GM12878 (cell line): ENCODE results near the gene HERC4. TPM values are rescaled to one million over a fixed set of nuclear protein-coding genes. Genes with fewer than 3 reads are reported as not detected.

Source experiments
- ATAC-seq: fragments of 200-7000 bp; cut with Tn5 transposase; 3 replicates; pipeline ENCODE4 v1.9.1; 2020; ENCODE audit warnings: mild to moderate bottlenecking, moderate library complexity
- BruUV-seq: library from RNA; stranded (reverse); fragments of 400-500 nt; replicated peaks from 2 replicates; lab custom pipeline; 2021; lab: Mats Ljungman, UMichigan
- CTCF ChIA-PET: fragments of 300-600 bp; sonication (Branson Sonifier 250); formaldehyde crosslinking; extraction: SDS; loops from one replicate; lab custom pipeline; 2021; ENCODE audit warnings: inconsistent platforms; lab: Yijun Ruan, JAX
- POLR2A ChIA-PET: fragments of 350-600 bp; formaldehyde crosslinking; extraction: SDS; loops from one replicate; lab custom pipeline; 2021; ENCODE audit warnings: inconsistent platforms; lab: Charles Lee
- RAD21 ChIA-PET: fragments of 300-600 bp; sonication (Branson Sonifier 250); formaldehyde crosslinking; loops from one replicate; lab custom pipeline; 2023; ENCODE audit warnings: antibody characterized with exemption; ENCODE audit not compliant: unreplicated experiment; lab: Charles Lee
- SMC1A ChIA-PET: fragments of 300-600 bp; sonication (Branson Sonifier 250); formaldehyde crosslinking; loops from one replicate; lab custom pipeline; 2023; ENCODE audit not compliant: unreplicated experiment, uncharacterized antibody; lab: Charles Lee
- DNase-seq: peaks from one replicate; pipeline ENCODE4 v3.0.0-alpha.2; 2011; ENCODE audit warnings: low read depth, low spot score
- FAIRE-seq: peaks from 3 replicates; lab custom pipeline; 2011; peaks lifted over from hg19 to GRCh38; lab: Jason Lieb, UNC
- H2AFZ ChIP-seq: 2 replicates; pipeline ENCODE4 v1.6.0; 2011; ENCODE audit warnings: low read depth, low read length, control low read depth; ENCODE audit not compliant: control insufficient read depth
- H3K27ac ChIP-seq: 2 replicates; pipeline ENCODE4 v1.5.1; 2011; ENCODE audit warnings: control low read depth; ENCODE audit not compliant: control insufficient read depth, insufficient read depth
- H3K27me3 ChIP-seq, 2 experiments: replicated peaks in 1 of 2; 2 replicates each; pipeline versions ENCODE4 v1.6.0 to v1.6.1; 2011; ENCODE audit warnings: low read length in 1 of 2; ENCODE audit not compliant: control insufficient read depth in 2 of 2, insufficient read depth in 2 of 2
- H3K36me3 ChIP-seq, 2 experiments: 2 replicates each; pipeline ENCODE4 v1.5.1; 2011; ENCODE audit warnings: low read length in 1 of 2; ENCODE audit not compliant: control insufficient read depth in 2 of 2, insufficient read depth in 2 of 2
- H3K4me1 ChIP-seq: 2 replicates; pipeline ENCODE4 v1.6.1; 2011; ENCODE audit warnings: mild to moderate bottlenecking, low read length, moderate library complexity, mixed read lengths; ENCODE audit not compliant: control insufficient read depth, insufficient read depth
- H3K4me2 ChIP-seq: 2 replicates; pipeline ENCODE4 v1.6.0; 2011; ENCODE audit warnings: control low read depth; ENCODE audit not compliant: control insufficient read depth, insufficient read depth
- H3K4me3 ChIP-seq: fragments of 200-600 bp; sonication (generic); 2 replicates; pipeline ENCODE4 v1.5.1; 2016
- H3K79me2 ChIP-seq: 2 replicates; pipeline ENCODE4 v1.6.0; 2011; ENCODE audit warnings: low read length; ENCODE audit not compliant: control insufficient read depth, insufficient read depth
- H3K9ac ChIP-seq: 2 replicates; pipeline ENCODE4 v1.8.0; 2011; ENCODE audit warnings: low read length, control low read depth, mixed read lengths; ENCODE audit not compliant: control insufficient read depth, insufficient read depth
- H3K9me3 ChIP-seq: replicated peaks from 3 replicates; pipeline ENCODE4 v1.5.1; 2011; ENCODE audit warnings: mild to moderate bottlenecking, low read length; ENCODE audit not compliant: control insufficient read depth, insufficient read depth
- H4K20me1 ChIP-seq: 2 replicates; pipeline ENCODE4 v1.6.0; 2011; ENCODE audit not compliant: control insufficient read depth, insufficient read depth
- CHD1 ChIP-seq: IDR thresholded peaks from 2 replicates; pipeline ENCODE4 v1.6.1; 2012; ENCODE audit warnings: low read depth, low read length, improper control_type of control experiment
- CTCF ChIP-seq, 3 experiments: IDR thresholded peaks in 2 of 3; conservative IDR thresholded peaks in 1 of 3; 2 replicates each; pipeline ENCODE4 v1.5.1; 2011; ENCODE audit warnings: low read depth in 3 of 3, low read length in 3 of 3, mild to moderate bottlenecking in 3 of 3, control low read depth in 2 of 3, moderate library complexity in 2 of 3, inconsistent platforms in 1 of 3, mixed read lengths in 1 of 3; ENCODE audit not compliant: control insufficient read depth in 2 of 3, insufficient read depth in 1 of 3; ENCODE audit errors: extremely low read depth in 1 of 3
- FOXM1 ChIP-seq: IDR thresholded peaks from 2 replicates; pipeline ENCODE4 v1.6.1; 2012; ENCODE audit warnings: low read depth, mild to moderate bottlenecking, inconsistent platforms, low read length, moderate library complexity
- IRF4 ChIP-seq: IDR thresholded peaks from 2 replicates; pipeline ENCODE4 v1.6.1; 2011; ENCODE audit warnings: low read depth, low read length
- JUND ChIP-seq: IDR thresholded peaks from 2 replicates; pipeline ENCODE4 v1.6.1; 2012; ENCODE audit warnings: low read depth, mild to moderate bottlenecking, low read length, improper control_type of control experiment, moderate library complexity
- MEF2B ChIP-seq: fragments of 450-650 bp; IDR thresholded peaks from 2 replicates; pipeline ENCODE4 v1.6.1; 2018; ENCODE audit warnings: mild to moderate bottlenecking, moderate library complexity; ENCODE audit not compliant: partially characterized antibody, poor library complexity, severe bottlenecking
- NFYA ChIP-seq: IDR thresholded peaks from 2 replicates; pipeline ENCODE4 v1.6.1; 2011; ENCODE audit warnings: low read depth, mild to moderate bottlenecking, low read length, improper control_type of control experiment, borderline replicate concordance
- PML ChIP-seq: IDR thresholded peaks from 2 replicates; pipeline ENCODE4 v1.6.1; 2012; ENCODE audit warnings: low read length, inconsistent platforms
- RB1 ChIP-seq: fragments of 450-650 bp; formaldehyde crosslinking; IDR thresholded peaks from 2 replicates; pipeline ENCODE4 v1.6.1; 2017; ENCODE audit warnings: mild to moderate bottlenecking, borderline replicate concordance
- SIN3A ChIP-seq: IDR thresholded peaks from 2 replicates; pipeline ENCODE4 v1.6.1; 2012; ENCODE audit warnings: low read depth, low read length, improper control_type of control experiment
- SUZ12 ChIP-seq: fragments of 200-600 bp; sonication (generic); IDR thresholded peaks from one replicate; pipeline ENCODE4 v1.6.1; 2018; ENCODE audit warnings: antibody characterized with exemption, mild to moderate bottlenecking; ENCODE audit not compliant: unreplicated experiment
- WGBS: methylation state at CpG from one replicate; pipeline ENCODE4 v1.1.6; 2016; ENCODE audit warnings: low lambda C conversion rate; ENCODE audit not compliant: insufficient replicate concordance, insufficient coverage; ENCODE audit errors: missing lambda C conversion rate; 5-methylcytosine and 5-hydroxymethylcytosine counted together
- in situ Hi-C: fragments of 300-500 bp; cut with MboI; formaldehyde crosslinking; loops from 9 replicates; pipeline ENCODE4 v1.14.3; 2018; ENCODE audit warnings: mixed read lengths
- intact Hi-C: fragments of 100-400 bp; cut with micrococcal nuclease; formaldehyde crosslinking; loops from one replicate; pipeline ENCODE4 v1.14.2; 2022; ENCODE audit not compliant: unreplicated experiment
- polyA plus RNA-seq, 11 experiments: library from polyadenylated mRNA; depleted of rRNA in 4 of 11; unstranded in 6 of 11; stranded (reverse) in 5 of 11; fragments of >200 nt; fragmentation: Nextera tagmentation in 4 of 11; fragmentation: Illumina TruSeq in 1 of 11; extraction: Ambion mirVana in 4 of 11; extraction: Trizol in 1 of 11; gene quantifications; 1 replicate in 1 of 11; 2 replicates in 10 of 11; pipeline versions ENCODE4 v1.2.1 to v1.2.3, GENCODE V29; 2011 to 2016; ENCODE audit warnings: inconsistent platforms in 2 of 11, missing spikeins in 2 of 11, low read depth in 1 of 11
- total RNA-seq, 4 experiments: library from RNA; depleted of rRNA in 3 of 4; stranded (reverse); fragments of >200 nt in 3 of 4; fragmentation: Illumina TruSeq in 1 of 4; extraction: Trizol in 1 of 4; gene quantifications; 2 replicates each; pipeline versions ENCODE4 v1.2.1 to v1.2.3, GENCODE V29; 2013 to 2021
- TF ChIP-seq, protein P1 (sequence below): fragments of 450-650 bp; conservative IDR thresholded peaks from 2 replicates; pipeline ENCODE4 v1.6.1; 2017; ENCODE audit warnings: mild to moderate bottlenecking, moderate library complexity
- TF ChIP-seq, protein P2 (sequence below): fragments of 450-650 bp; formaldehyde crosslinking; IDR thresholded peaks from 2 replicates; pipeline ENCODE4 v1.4.0; 2022; ENCODE audit warnings: mild to moderate bottlenecking, moderate library complexity

The HERC4 gene
- total and polyA plus RNA-seq, 10 of the 15 experiments (the other 5 are each of a cell fraction or from before 2014, with no cell fraction given) = 9.7 to 36.8 (median 23.4) TPM

DNA sequence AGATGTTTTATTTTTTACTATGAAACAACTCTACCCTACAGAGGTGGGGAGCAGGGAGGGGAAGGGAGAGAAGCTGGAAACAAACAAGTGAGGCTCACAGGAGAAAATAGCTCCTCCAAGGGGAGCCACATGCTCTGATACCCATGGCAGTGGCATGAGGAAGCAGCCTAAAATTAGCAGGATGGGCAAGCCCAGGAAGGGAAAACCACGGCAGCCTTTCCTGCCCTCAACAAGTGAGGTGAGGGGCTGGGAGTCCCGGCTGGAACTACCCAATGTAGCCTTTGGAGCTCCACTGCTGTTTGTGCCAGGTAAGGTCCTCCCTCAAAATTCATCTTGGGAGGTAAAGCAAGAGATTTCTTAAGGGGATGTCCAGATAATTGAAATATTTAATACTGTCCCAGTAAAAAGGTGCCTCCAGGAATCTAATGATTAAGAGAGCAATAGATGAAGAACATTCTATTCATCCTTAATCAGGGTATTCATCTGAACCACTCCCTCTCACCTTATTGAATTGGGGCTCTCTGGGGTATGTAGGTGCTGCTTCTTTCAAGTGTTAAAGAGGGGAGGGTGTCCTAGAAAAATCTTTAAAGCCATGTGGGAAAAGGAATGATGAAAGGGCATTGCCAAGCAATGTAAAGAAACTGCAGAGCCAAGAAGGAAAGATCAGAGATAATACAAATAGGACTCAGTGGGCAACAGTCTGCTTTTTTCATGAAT is 12.8 kb upstream of the HERC4 start:
- TF ChIP-seq, protein P1, sequence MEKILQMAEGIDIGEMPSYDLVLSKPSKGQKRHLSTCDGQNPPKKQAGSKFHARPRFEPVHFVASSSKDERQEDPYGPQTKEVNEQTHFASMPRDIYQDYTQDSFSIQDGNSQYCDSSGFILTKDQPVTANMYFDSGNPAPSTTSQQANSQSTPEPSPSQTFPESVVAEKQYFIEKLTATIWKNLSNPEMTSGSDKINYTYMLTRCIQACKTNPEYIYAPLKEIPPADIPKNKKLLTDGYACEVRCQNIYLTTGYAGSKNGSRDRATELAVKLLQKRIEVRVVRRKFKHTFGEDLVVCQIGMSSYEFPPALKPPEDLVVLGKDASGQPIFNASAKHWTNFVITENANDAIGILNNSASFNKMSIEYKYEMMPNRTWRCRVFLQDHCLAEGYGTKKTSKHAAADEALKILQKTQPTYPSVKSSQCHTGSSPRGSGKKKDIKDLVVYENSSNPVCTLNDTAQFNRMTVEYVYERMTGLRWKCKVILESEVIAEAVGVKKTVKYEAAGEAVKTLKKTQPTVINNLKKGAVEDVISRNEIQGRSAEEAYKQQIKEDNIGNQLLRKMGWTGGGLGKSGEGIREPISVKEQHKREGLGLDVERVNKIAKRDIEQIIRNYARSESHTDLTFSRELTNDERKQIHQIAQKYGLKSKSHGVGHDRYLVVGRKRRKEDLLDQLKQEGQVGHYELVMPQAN = no peak
- TF ChIP-seq IRF4 (no peak), CHD1 (no peak), FOXM1 (no peak), SUZ12 (no peak), JUND (no peak), CTCF (IDR thresholded peaks at IDR 0.05 in 2 of 3, conservative IDR thresholded peaks at IDR 0.05 in 1 of 3; ENCODE audit: control insufficient read depth in 2 of 3, extremely low read depth in 1 of 3, insufficient read depth in 1 of 3, low read depth in 3 of 3, low read length in 3 of 3) (no peak), NFYA (no peak), SIN3A (no peak), PML (no peak), MEF2B (no peak), RB1 (no peak)
- TF ChIP-seq, protein P2, sequence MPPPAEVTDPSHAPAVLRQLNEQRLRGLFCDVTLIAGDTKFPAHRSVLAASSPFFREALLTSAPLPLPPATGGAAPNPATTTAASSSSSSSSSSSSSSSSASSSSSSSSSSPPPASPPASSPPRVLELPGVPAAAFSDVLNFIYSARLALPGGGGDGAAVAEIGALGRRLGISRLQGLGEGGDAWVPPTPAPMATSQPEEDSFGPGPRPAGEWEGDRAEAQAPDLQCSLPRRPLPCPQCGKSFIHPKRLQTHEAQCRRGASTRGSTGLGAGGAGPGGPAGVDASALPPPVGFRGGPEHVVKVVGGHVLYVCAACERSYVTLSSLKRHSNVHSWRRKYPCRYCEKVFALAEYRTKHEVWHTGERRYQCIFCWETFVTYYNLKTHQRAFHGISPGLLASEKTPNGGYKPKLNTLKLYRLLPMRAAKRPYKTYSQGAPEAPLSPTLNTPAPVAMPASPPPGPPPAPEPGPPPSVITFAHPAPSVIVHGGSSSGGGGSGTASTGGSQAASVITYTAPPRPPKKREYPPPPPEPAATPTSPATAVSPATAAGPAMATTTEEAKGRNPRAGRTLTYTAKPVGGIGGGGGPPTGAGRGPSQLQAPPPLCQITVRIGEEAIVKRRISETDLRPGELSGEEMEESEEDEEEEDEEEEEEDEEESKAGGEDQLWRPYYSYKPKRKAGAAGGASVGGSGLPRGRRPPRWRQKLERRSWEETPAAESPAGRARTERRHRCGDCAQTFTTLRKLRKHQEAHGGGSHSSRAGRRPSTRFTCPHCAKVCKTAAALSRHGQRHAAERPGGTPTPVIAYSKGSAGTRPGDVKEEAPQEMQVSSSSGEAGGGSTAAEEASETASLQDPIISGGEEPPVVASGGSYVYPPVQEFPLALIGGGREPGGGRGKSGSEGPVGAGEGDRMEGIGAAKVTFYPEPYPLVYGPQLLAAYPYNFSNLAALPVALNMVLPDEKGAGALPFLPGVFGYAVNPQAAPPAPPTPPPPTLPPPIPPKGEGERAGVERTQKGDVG = no peak
- POLR2A ChIA-PET = interaction anchor here (0.5 kb wide), 1 partner anchor 49 kb away, joined by 7 read pairs; no protein-coding TSS in a partner anchor
- H3K9me3 ChIP-seq = no peaks in the 10 kb centered on the region
- SMC1A ChIA-PET = interaction anchor here (1.0 kb wide), 1 partner anchor 120 kb away, joined by 3 read pairs; no protein-coding TSS in a partner anchor
- H3K79me2 ChIP-seq = no peaks in the 10 kb centered on the region
- H3K36me3 ChIP-seq = no peaks in the 10 kb centered on the region
- DNase-seq (no peak), FAIRE-seq (no peak), ATAC-seq (no peak; the same call in 2 of the 3 replicates)
- no peak overlapping the region for H3K4me2 ChIP-seq
- no peak overlapping the region for H3K9ac ChIP-seq
- no TSS peak for BruUV-seq
- WGBS = 19% methylated on average over 2 of the region's 2 CpGs
- H3K4me1 ChIP-seq = peaks cover 3% of the 10 kb centered on the region; the same call in 1 of the 2 replicates
- RAD21 ChIA-PET = interaction anchor here (0.5 kb wide), 1 partner anchor 27 kb away, joined by 3 read pairs; no protein-coding TSS in a partner anchor
- in situ Hi-C loops = no loop called here
- H3K4me3 ChIP-seq = no peak overlapping the region
- H4K20me1 ChIP-seq = no peaks in the 10 kb centered on the region
- no peaks in the 10 kb centered on the region for H3K27me3 ChIP-seq
- intact Hi-C loops = no loop called here
- H3K27ac ChIP-seq = no peak overlapping the region
- H2AFZ ChIP-seq = no peak overlapping the region
- CTCF ChIA-PET = interaction anchor here (1.4 kb wide), 1 partner anchor 119 kb away, joined by 3 read pairs; no protein-coding TSS in a partner anchor
